Ureter (tissue), 1 donor: ENCODE results near the gene FOXQ1. TPM values are rescaled to one million over a fixed set of nuclear protein-coding genes. Genes with fewer than 3 reads are reported as not detected.
"Not testable (repeated sequence)": the region's sequence is repeated elsewhere in the genome, so short reads cannot be mapped to it uniquely, and the experiment has no call there.

Experiments used
- DNase-seq: peaks from one replicate; pipeline ENCODE4 v3.0.0-alpha.2; 2020; ENCODE audit warnings: low spot score
- total RNA-seq: library from RNA; stranded (reverse); gene quantifications from one replicate; pipeline ENCODE4 v1.2.4, GENCODE V29; 2023
- donor health status: DM: yes; HTN: yes; CAD: no.

FOXQ1 gene
- total RNA-seq, 1 donor from 2014 or later, result 130 TPM

DNA sequence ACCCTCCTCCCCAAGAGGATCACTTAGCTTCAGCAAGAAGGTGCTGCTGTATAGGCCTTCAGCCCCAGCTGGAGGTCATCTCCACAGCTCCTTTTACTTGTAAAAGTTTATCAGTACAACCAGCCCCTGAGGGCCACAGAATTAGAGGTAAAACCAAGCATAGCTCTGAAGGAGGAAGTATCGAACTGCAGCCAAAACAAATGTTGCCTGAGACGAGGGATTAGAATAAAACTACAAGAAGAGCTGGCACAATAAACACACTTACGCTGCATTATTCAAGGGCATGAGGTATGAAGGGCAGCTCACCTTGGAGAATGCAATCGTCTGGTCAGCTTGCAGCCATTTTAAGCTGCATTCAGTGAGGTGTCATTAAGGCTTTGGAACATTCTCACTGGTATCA is 21.1 kb upstream of the FOXQ1 start:
- DNase-seq, result no peak

DNA sequence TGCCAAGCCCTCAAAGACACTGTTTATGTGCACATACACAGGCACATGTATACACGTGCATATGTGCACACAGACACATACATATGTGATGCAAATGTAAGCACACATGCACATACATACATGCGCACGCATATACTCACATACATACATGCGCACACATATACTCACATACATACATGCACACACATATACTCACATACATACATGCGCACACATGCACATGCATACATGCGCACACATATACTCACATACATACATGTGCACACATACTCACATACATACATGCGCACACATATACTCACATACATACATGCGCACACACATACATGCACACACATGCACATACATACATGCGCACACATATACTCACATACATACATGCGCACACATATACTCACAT is 20.5 kb upstream of the FOXQ1 start:
- DNase-seq, result no peak

DNA sequence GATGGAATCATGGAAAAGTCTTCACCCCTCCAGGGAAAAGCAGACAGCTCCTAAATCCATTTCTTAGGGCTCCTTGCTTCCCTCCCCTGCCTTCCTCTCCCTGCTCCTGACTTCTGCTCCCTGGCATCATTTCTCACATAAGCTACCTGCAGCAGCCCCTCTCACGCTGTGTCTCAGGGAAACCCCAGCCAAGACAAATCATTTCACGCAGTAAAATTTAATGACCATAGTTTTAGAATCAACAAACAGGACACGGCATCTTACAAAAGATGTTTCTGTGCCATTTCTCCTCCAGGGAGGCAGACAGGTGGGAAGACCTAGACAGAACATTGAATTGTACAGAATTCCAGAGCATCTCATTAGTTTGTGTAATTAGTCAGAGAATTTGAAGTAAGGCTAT is 16.5 kb upstream of the FOXQ1 start:
- DNase-seq, result no peak

DNA sequence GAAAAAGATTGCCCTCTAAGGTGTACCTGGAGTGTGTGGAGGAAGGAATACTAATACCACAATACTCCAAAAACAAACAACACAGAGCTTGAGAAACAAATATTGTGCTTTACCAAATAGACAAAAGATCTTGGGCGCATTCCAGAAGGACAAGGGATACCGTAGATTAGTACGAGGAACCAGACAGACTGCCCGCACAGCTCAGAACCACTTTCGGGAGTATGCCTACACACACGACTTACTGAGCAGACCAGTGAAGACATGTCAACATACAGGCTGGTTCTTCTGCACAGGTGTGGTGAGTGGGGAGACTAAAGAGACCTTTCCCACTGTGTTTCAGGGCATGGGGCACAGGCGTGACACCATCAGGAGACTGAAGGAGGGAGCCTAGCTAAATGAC is 15.8 kb upstream of the FOXQ1 start:
- no peak for DNase-seq

DNA sequence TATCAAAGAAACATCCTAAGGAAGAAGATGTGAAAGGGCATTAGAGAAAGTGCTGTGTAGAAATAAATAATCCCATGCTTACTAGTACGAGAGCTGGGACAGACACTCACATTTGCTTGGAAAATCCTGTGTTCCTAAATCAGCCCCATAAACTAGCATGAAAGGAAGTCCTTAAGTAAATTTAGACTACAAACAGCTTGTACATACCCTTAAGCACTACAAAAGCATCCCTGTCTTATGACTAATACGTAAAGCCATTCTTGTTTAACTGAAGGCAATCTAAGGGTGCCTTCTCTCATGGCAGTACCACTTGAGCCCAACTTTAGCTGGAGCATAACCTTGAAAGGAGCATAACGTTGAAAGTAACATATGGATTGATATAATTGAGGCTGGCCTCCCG is 15.4 kb upstream of the FOXQ1 start:
- DNase-seq, result no peak

DNA sequence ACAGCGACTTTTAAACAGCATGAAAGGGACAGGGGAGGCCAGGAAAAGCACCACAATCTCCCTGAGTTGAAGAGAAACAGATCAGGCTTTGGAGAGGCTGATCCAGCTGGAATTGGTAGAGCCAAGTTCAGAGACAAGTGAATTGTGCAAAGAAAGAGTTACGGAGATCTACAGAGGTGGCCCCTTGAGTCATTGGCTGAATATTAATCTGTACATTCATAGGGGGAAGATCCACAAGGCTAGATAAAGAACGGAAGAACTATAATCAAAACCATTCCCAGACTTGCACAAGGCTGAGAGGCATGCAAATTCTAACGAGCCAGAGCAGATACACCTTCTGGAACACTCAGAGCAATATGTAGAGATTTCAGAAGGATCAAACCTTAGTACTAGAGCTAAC is 14.2 kb upstream of the FOXQ1 start:
- DNase-seq, result no peak

DNA sequence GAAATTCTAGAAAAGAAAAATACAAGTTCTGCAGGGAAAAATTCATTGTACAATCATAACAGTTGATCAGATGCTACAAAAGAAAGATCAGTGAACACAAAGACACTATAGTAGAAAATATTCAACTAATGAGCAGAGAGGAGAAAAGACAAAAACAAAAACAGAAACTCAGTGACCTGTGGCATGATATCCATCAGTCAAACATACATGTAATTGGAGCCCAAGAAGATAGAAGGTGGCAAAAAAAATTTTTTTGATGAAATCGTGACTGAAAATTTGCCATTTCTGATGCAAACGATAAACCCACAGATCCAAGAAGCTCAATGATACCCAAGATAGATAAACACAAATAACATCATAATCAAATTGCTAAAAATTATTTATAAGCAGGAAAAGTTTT is 13.1 kb upstream of the FOXQ1 start:
- no peak for DNase-seq

DNA sequence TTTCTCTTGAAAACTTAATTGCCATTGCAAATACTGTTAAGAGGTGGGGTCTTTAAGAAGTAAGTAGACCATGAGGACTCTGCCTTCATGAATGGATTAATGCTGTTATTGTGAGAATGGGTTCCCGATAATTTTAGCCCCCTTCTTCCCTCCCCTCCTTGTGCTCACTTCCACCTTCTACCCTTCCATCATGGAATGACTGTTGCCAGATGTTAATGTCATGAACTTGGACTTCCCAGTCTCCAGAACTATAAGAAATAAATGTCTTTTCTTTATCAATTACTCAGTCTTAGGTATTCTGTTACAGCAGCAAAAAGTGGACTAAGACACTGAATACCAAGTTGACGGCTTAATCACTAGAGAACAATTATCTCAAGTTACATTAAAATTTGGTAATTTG is 5.8 kb upstream of the FOXQ1 start:
- DNase-seq, result no peak

DNA sequence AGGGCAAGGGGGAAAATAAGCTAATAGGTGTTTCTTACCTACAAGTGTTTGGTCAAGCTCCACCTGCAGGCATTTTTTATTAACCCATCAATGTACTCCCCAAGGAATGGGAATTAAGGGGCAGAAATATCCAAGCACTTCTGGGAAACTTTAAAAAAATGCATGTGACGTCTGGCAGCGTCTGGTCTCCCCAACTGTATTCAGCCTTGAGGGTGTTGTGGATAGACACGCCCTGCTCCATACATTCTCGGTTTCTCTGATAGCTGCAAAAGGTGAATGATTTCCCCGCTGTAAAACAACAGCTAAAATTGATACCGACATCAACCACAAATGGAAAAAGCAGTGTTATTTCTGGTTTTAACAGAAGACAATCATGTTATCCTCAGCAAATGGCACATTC is 2.5 kb upstream of the FOXQ1 start:
- no peak for DNase-seq

DNA sequence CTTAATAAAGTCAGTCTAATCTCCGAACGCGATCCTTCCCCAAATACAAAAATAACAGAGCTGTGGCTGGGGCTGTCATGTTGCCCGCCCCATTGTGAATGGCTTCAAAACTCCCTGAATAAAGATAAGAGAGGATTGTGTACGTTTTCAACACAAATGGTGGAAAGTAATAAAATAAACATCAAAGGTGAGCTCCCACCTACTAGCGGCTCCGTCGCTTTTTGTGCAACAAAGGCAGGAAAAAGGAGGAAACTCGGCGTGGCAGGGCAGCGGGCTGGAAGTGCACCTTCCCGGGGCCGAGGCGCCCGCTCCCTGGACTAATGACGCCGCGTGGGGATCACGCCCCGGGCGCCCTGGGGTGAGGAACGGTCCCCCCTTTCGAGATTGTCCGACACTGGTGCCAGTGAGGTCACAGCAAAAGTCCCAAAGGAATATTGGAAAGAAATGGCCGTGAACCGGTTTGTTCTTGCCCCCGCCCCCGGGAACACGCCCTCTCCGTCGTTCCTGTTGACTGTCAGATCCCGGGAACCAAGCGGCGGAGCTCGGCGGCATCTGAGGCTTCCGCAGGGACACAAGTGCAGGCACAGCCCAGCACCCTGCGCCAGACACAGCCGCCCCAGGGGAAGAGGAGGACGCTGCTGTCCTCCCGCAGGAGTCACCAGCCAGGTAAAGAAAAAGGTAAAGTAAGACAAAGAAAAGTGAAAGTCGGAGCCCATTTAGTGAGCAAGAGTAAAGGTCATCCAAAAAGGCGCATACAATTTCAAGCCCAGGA is 1.1 kb upstream of the FOXQ1 start:
- DNase-seq, result peak; percentile 72

DNA sequence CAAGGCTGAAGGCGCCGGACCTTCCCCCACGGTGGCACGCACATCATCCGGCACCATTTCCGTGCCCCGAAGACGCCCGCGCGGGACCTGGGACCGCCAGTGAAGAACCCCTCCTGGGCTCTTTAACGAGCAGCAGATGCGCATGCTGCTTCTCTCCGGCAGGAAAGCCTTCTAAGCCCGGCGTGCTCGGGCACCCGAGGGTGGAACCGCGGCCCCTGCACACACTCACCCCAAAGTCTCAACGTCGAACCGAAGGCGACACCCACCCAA is 240 bp downstream of the FOXQ1 start:
- DNase-seq, result peak; percentile 57

DNA sequence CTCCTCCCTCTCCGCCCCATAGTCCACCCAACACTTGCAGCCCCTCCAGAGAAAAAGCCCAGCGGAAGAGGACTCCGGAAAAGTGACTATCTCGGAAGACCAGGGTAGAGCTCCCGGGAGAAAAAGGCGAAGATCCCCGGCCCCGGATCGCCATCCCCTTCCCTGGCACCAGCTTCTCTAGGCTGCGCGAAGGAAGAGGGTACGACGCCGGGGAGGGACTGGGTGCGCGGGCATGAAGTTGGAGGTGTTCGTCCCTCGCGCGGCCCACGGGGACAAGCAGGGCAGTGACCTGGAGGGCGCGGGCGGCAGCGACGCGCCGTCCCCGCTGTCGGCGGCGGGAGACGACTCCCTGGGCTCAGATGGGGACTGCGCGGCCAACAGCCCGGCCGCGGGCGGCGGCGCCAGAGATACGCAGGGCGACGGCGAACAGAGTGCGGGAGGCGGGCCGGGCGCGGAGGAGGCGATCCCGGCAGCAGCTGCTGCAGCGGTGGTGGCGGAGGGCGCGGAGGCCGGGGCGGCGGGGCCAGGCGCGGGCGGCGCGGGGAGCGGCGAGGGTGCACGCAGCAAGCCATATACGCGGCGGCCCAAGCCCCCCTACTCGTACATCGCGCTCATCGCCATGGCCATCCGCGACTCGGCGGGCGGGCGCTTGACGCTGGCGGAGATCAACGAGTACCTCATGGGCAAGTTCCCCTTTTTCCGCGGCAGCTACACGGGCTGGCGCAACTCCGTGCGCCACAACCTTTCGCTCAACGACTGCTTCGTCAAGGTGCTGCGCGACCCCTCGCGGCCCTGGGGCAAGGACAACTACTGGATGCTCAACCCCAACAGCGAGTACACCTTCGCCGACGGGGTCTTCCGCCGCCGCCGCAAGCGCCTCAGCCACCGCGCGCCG is 822 bp downstream of the FOXQ1 start:
- no peak for DNase-seq

DNA sequence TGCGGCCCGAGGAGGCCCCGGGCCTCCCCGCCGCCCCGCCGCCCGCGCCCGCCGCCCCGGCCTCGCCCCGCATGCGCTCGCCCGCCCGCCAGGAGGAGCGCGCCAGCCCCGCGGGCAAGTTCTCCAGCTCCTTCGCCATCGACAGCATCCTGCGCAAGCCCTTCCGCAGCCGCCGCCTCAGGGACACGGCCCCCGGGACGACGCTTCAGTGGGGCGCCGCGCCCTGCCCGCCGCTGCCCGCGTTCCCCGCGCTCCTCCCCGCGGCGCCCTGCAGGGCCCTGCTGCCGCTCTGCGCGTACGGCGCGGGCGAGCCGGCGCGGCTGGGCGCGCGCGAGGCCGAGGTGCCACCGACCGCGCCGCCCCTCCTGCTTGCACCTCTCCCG is 1.5 kb downstream of the FOXQ1 start:
- DNase-seq, result no peak

DNA sequence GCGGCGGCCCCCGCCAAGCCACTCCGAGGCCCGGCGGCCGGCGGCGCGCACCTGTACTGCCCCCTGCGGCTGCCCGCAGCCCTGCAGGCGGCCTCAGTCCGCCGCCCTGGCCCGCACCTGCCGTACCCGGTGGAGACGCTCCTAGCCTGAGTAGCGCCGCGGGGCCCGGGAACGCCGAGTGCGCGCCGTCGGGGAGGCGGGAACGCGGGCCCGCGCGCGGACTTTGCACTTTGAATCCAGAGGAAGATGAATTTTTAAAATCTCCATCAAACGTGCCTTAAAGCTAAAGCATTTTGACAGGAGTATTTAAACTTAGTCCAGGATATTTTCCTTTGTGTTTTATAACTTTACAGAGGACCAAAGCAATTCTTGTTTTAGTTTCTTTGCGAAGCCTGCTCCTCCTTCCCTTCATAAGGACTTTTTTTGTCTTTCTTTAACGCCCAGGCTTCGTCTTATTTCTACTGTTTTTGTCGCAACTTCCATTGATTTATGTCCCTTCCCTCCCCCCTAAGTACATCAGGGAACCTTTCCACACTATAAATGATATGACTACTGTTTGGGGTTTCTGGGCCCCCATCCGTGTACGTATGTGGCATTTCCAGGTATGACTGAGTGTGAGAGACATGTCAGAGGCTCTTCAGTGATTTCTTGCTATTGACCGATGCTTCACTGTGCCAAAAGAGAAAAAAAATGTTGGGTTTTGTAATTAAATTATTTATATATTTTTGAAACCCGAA is 2.0 kb downstream of the FOXQ1 start:
- DNase-seq, result no peak

DNA sequence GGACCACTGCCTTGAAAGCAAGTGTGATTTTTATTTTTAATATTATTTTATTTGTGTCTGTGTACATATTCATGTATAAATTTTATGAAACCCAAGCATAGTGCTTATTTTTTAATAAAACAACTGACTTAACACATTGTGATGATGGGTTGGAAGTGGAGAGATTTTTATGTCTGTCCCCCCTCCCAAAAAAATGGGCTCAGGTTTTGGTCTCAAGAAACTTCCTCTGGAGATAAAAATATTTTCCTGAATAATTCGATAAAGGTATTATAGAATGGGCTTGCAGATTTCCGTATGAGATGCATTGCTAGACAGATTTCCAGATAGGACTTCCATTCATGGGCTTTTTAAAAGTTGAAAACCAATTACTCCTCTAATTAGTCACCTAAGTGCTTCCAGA is 2.7 kb downstream of the FOXQ1 start:
- DNase-seq, result no peak

DNA sequence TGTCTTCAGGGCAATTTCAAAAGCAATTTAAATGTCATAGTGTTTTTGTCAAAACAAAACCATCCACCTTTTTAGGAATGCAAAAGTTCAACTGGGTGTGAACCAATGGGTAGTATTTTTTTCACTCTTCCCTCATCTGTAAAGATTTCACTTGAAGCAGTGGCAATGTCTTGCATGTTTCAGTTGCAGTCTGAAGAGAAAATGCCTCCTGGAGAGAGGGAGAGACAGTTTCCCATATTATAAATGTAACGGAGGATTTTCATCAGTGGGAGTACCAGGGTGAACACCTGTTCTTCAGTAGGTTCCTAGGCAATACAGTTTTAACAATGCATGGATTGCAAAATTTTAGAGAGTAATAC is 3.3 kb downstream of the FOXQ1 start:
- DNase-seq, result no peak

DNA sequence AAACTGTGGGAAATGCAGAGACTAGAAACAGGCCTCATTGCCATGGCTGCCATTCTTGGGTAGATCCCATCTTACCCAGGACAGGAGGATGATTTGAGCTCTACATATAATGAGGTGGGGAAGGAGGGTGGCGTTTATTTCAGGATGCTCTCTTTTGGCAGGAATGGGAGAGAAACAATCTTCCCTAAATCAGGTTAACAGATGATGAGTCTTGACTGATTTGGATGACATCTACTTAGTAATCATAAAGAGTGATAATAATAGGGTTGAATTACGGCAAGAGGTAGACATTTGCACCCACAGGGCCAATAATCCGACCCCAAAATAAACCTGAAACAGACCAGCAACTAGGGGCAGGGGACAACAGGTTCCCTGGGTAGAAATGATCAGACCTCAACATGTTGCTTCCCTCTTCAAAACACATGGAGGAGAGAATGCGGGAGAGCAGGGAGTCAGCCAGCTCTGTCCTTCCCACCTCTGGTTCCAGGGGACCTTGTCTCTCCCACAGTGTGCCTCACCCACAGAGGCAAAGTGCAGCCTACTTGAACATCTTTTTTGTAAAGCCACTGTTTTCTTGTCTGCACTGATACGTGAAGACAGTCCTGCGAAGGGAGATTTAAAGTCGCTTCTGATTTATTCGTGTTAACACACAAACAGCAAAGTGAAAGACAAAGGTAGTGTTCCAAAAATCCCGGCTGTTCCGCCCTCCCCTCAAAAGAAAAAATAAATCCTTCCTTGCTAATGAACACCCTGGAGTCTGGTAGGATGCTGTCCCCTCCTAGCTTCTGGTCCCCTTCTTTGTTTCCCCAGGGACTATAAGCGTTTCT is 3.9 kb downstream of the FOXQ1 start:
- no peak for DNase-seq

DNA sequence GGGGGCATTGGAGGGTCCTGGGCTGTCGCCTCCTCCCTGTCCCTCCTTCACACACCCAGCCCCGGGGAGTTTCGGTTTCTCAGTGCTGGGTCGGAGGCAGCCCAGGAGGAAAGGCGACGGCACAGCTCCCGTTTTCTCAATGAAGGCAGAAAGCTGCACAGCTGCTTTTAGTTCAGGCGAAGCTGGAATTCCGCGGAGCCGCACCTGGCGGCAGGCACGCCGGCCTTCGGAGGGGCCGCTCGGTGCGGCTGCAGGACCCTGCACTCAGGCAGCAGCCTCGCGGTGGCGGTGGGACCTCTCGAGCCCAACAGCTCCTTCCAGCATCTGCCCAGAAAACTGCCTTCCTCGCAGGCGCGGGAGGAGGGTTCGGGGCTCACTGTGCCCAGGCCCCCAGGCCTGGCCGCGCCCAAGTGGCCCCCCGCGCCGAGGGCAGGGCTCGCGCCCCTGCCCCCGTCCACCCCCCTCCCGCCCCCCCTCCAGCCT is 4.6 kb downstream of the FOXQ1 start:
- peak; percentile 65 for DNase-seq

DNA sequence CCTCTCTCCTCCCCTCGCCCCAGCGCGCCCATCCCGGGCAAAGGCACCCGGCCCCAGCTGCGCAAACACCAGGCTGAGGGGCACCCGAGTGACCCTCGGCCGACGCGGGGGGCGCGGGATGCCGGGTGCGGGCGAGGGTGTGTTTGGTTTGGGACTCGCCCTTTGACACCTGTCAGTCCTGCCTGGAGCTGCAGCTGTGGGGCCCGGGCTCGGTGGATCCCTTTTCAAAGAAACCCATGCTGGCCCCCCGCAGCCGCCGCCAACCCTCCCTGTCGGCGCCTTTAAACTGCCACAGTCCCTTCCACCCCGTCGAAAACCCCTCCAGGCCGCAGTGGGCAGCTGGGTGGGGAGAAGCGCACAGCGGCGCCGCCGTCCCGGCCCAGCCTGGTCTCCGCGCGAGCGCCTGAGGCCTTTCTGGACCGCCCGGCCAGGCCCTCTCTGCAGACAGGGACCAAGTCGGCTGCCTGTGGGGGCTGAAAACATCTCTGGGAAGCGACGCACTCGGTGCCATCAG is 5.5 kb downstream of the FOXQ1 start:
- no peak for DNase-seq

DNA sequence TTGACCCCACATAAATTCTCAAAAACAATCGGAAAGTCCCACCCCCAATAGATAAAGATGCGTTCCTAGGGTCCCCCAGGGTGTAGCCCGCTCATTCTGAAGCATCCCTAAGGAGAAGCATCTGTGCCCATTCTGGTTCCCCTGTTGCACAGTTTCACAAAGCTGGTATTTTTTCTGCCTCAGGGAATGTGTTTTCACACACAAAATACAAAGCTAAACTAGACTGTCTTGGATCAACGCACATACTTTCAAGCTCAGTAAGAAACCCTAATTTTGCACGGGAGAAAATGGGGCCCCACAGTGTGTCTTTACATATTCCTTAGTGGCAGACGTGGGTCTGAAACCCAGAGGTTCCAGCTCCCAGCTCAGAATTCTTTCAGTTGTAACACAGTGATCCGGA is 6.1 kb downstream of the FOXQ1 start:
- no peak for DNase-seq

DNA sequence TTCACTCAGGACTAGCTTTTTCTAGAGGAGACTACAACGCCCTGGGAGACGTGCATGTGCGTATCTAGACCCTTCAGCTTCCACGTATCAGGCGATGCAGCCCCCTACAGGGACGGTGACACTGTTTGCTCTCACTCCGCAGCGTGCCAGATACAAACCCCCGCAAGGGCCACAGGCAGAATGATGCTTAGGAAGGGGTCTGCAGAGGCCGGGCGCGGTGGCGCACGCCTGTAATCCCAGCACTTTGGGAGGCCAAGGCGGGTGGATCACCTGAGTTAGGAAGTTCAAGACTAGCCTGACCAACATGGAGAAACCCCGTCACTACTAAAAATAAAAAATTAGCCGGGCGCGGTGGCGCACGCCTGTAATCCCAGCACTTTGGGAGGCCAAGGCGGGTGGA is 6.7 kb downstream of the FOXQ1 start:
- DNase-seq, result not testable (repeated sequence)

DNA sequence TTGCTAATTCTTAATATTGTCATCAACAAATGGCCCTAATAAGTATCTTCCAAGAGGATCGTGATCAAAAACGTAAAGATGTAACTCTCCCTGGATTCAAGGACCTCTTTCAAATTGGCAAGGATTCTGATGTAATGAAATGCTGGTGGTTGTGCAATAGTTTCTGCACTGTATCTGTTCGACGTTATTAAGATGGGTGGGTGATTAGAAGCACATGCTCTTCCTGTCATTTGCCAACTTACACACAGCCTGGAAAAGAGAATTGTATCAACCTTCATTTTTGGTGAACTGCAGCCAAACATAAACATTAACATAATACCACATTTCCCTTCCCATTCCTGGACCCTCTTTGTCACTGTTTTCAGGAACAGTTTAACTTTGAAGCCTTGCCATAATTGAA is 9.8 kb downstream of the FOXQ1 start:
- no peak for DNase-seq
